ENCODE data around the gene ACOXL.
"Not testable (repeated sequence)": the region's sequence is repeated elsewhere in the genome, so short reads cannot be mapped to it uniquely, and the experiment has no call there.

DNA sequence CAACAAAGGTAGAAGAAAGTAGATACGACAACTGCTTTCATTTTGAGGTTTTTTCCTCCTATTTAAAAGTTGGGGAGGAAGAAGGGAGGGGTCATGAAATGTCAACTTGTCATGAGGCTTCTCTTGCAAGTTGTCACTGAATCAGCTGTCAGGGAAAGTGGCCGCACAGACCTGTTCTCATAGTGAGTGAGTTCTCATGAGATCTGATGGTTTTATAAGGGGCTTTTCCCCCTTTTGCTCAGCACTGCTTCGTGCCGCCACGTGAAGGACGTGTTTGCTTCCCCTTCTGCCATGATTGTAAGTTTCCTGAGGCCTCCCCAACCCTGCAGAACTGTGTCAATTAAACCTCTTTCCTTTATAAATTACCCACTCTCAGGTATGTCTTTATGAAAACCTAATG is 312.9 kb downstream of the ACOXL start:
- not testable (repeated sequence) for TF ChIP-seq SIN3A (conservative IDR thresholded peaks at IDR 0.05 in 1 of 2, IDR thresholded peaks at IDR 0.05 in 1 of 2; ENCODE audit: low read depth in 1 of 2, low read length in 2 of 2); POLR2A (IDR thresholded peaks at IDR 0.05; ENCODE audit: control extremely low read depth in 1 of 2, low read depth in 2 of 2, low read length in 2 of 2); SRF (IDR thresholded peaks at IDR 0.05; ENCODE audit: low read depth, low read length); YY1 (IDR thresholded peaks at IDR 0.05; ENCODE audit: low read depth, low read length); ASH2L (IDR thresholded peaks at IDR 0.05; ENCODE audit: low read length); POLR2AphosphoS5 (IDR thresholded peaks at IDR 0.05; ENCODE audit: low read depth, low read length); EZH2 (IDR thresholded peaks at IDR 0.05; ENCODE audit: low read depth, low read length, severe bottlenecking); BCL11A (IDR thresholded peaks at IDR 0.05; ENCODE audit: low read depth in 2 of 2, low read length in 2 of 2); NRF1 (IDR thresholded peaks at IDR 0.05; ENCODE audit: low read depth, low read length); CBX8 (IDR thresholded peaks at IDR 0.05; ENCODE audit: borderline replicate concordance, low read depth, low read length)
- TF ChIP-seq, protein P1, sequence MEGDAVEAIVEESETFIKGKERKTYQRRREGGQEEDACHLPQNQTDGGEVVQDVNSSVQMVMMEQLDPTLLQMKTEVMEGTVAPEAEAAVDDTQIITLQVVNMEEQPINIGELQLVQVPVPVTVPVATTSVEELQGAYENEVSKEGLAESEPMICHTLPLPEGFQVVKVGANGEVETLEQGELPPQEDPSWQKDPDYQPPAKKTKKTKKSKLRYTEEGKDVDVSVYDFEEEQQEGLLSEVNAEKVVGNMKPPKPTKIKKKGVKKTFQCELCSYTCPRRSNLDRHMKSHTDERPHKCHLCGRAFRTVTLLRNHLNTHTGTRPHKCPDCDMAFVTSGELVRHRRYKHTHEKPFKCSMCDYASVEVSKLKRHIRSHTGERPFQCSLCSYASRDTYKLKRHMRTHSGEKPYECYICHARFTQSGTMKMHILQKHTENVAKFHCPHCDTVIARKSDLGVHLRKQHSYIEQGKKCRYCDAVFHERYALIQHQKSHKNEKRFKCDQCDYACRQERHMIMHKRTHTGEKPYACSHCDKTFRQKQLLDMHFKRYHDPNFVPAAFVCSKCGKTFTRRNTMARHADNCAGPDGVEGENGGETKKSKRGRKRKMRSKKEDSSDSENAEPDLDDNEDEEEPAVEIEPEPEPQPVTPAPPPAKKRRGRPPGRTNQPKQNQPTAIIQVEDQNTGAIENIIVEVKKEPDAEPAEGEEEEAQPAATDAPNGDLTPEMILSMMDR (IDR thresholded peaks at IDR 0.05; ENCODE audit: control extremely low read depth in 1 of 3, insufficient read depth in 1 of 3, low read depth in 1 of 3, low read length in 3 of 3) = not testable (repeated sequence)
- TF ChIP-seq, protein P2, sequence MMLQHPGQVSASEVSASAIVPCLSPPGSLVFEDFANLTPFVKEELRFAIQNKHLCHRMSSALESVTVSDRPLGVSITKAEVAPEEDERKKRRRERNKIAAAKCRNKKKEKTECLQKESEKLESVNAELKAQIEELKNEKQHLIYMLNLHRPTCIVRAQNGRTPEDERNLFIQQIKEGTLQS (IDR thresholded peaks at IDR 0.05; ENCODE audit: insufficient read depth, low read depth, low read length) = not testable (repeated sequence)
